ENCODE results near the gene HMOX1.

Gene HMOX1

DNA sequence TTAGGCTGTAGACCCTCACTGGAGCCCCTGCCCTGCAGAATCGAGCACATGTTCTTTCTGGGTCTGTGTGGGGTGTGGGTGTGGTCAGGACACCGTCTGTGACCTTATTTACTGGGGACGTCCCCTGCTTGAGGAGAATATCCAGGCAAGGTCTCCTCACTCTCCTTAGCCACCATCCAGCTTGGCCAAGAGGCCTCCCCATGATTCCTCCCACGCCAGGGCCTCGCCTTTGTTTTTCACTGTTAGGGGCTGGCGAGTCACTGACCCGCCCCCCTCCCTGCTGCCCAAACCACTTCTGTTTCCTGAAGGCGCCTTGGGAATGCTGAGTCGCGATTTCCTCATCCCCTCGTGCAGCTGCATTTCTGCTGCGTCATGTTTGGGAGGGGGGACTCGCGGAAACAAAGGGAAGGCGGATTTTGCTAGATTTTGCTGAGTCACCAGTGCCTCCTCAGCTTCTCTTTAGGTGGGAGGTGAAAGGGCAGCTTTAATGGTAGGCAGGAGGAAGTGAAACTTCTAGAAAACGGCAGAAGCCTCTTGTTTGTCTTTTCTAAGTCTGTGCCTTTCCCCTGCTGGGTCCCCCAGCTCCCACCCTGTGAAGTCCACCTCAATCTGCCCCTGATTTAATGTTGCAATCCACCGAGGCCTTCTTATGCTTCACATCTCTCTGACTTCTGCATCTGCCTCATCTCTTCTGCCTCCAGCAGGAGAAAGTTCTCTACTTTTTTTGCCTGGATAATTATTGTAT, 4.0 kb upstream of the HMOX1 start:
- no peak for TF ChIP-seq ZFX (IDR thresholded peaks at IDR 0.05)
- TF ChIP-seq, protein P1, sequence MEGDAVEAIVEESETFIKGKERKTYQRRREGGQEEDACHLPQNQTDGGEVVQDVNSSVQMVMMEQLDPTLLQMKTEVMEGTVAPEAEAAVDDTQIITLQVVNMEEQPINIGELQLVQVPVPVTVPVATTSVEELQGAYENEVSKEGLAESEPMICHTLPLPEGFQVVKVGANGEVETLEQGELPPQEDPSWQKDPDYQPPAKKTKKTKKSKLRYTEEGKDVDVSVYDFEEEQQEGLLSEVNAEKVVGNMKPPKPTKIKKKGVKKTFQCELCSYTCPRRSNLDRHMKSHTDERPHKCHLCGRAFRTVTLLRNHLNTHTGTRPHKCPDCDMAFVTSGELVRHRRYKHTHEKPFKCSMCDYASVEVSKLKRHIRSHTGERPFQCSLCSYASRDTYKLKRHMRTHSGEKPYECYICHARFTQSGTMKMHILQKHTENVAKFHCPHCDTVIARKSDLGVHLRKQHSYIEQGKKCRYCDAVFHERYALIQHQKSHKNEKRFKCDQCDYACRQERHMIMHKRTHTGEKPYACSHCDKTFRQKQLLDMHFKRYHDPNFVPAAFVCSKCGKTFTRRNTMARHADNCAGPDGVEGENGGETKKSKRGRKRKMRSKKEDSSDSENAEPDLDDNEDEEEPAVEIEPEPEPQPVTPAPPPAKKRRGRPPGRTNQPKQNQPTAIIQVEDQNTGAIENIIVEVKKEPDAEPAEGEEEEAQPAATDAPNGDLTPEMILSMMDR (conservative IDR thresholded peaks at IDR 0.05): no peak
- H3K27ac ChIP-seq: peak overlapping the region; percentile 57

DNA sequence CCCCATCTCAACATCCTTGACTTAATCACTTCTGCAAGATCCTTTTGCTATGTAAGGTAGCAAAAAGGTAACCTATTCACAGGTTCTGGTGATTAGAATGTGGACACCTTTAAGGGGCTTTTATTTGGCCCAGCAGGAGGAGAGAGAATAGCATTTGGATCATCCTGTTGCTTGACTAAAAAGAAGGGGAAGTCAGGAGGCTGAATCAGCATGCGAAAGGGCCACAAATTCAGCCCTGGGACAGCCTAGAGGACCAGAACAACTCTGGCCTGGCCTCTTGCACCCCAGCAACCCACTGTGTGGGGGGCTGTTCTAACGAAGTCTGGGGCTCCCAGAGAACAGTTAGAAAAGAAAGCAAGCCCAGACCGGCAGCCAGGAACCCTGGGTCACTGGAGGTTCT, 3.2 kb upstream of the HMOX1 start:
- TF ChIP-seq, protein P1 (conservative IDR thresholded peaks at IDR 0.05): no peak
- no peak for TF ChIP-seq ZFX (IDR thresholded peaks at IDR 0.05)
- peak overlapping the region; percentile 57 for H3K27ac ChIP-seq

DNA sequence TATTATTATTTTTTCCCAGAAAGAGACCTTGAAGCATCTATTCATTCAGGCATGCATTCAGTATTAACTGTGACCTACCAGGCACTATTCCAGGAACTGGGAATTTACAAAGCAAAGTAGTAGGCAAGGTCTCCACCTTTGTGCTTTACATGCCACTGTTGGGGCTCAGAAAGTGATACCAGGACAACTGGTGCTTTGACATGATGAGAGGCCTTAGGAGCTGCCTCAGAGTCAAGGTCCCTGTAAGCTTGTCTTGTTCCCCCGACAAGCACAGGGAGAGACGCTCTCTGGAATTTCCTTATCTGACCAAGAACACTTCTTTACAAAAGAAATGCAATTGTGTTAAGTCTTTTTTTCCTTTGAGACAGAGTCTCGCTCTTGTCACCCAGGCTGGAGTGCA, 2.3 kb upstream of the HMOX1 start:
- no peak overlapping the region for H3K27ac ChIP-seq
- TF ChIP-seq, protein P1 (conservative IDR thresholded peaks at IDR 0.05): no peak
- TF ChIP-seq ZFX (IDR thresholded peaks at IDR 0.05): no peak

DNA sequence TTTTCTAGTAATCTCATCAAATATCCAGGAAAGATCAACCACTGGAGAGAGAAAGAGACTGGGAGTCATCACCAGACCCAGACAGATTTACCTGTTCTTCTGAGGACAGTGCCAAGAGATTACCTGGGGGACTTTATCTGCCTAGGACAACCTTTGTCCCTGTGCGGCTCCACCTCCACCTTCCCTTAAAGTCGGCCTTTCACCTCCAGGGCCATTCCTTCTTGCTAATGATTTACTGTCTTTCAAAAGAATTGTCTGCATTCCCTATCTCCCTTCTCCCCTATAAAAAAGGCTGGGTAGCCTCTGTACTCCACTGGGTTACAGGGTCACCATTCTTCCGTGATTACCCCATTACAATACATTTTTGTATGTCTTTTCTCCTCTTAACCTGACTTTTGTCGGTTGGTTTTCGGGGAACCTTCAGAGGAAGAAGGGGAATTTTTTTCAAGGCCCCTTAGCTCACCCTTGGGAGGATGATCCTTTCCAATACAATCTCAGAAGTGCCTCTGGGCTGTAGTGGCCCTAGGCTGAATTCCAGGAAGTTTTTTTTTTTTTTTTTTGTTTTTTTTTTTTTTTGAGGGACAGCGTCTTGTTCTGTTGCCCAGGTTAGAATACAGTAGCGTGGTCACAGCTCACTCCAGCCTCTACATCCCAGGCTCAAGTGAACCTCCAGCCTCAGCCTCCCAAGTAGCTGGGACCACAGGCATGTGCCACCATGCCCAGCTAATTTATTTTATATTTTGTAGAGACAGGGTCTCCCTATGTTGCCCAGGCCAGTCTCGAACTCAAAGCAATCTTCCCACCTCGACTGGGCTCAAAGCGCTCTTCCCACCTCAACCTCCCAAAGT, 1.5 kb upstream of the HMOX1 start:
- TF ChIP-seq, protein P1 (conservative IDR thresholded peaks at IDR 0.05): no peak
- TF ChIP-seq ZFX (IDR thresholded peaks at IDR 0.05): no peak
- H3K27ac ChIP-seq: no peak overlapping the region

DNA sequence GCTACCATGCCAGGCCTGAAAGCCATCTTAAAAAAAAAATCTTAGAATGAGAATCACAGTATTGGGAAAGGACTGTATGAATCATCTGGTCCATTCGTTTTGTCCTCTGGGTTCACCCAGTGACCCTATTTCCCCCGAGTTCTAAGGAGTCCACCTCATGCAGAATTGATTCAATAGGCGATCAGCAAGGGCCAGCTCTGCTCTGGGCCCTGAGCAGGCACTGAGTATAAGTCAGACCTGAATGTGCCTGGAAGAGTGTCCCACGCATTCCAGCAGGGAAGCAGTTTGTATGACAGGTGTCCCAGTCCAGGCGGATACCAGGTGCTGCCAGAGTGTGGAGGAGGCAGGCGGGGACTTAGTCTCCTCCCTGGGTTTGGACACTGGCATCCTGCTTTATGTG, 883 bp upstream of the HMOX1 start:
- peak overlapping the region; percentile 67 for H3K27ac ChIP-seq
- TF ChIP-seq, protein P1 (conservative IDR thresholded peaks at IDR 0.05): no peak
- TF ChIP-seq ZFX (IDR thresholded peaks at IDR 0.05): no peak

DNA sequence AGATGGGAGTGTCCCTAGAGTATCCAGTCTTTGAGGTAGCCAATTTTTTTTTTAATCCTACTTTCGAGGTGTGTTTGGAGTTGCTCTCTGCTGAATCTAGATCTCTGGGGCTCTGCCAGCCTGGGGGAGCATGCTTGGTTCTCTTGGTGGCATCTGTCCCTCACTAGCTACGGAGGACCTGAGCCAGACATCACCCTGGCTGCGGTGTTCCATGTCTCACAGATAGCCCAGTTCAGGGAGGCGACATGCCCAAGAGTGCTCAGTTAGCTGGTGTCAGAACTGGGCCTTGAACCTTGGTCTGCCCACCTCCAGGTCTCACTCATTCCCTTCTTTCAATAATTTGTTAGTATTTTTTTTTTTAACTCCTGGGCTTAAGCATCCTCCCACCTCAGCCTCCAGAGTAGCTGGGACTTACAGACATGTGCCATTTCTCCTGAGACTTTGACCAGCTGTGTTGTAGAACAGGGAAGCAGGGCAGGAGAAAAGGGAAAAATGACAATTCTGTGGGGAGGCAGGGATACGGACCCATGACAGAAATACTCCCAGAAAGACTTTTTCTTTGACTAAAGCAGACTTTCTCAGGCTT, 621 bp downstream of the HMOX1 start:
- no peak for TF ChIP-seq ZFX (IDR thresholded peaks at IDR 0.05)
- TF ChIP-seq, protein P1 (conservative IDR thresholded peaks at IDR 0.05): no peak
- H3K27ac ChIP-seq: peak overlapping the region; percentile 67

DNA sequence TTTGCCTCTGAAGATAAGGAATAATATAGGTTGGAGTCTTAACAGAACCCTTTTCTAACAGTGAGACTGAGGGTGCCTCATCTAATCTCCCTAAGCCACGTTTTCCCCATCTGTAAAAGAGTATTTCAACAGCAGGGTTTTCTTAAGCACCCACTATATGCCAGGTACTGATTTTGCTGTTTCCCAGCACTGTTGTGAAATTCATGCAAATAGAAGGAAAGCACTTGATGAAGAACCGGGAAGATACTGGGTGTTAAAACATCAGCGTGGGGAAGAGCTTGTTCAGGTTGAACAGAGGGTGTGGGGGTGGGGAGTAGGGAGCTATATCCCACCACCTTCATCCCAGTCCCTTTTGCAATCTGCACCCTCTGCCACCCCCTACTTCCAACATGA, 2.8 kb downstream of the HMOX1 start:
- TF ChIP-seq ZFX (IDR thresholded peaks at IDR 0.05): no peak
- TF ChIP-seq, protein P1 (conservative IDR thresholded peaks at IDR 0.05): no peak
- H3K27ac ChIP-seq: no peak overlapping the region

All from C4-2B (cell line).